HepG2 (cell line): Measurements from ENCODE around the gene ZC2HC1B. TPM values are rescaled to one million over a fixed set of nuclear protein-coding genes. Genes with fewer than 3 reads are reported as not detected.

Source experiments
- ATAC-seq: fragments of 200-7000 bp; cut with Tn5 transposase; 3 replicates; pipeline ENCODE4 v1.9.1; 2020; ENCODE audit warnings: mild to moderate bottlenecking, moderate library complexity
- BruUV-seq: library from RNA; stranded (reverse); fragments of 400-500 nt; replicated peaks from 2 replicates; lab custom pipeline; 2021; lab: Mats Ljungman, UMichigan
- CTCF ChIA-PET: fragments of 300-600 bp; formaldehyde crosslinking; extraction: SDS; loops from one replicate; lab custom pipeline; 2021; ENCODE audit warnings: low total read pairs, inconsistent platforms, low intra/inter-chr PET ratio; lab: Yijun Ruan, JAX
- POLR2A ChIA-PET: fragments of 350-600 bp; sonication (Branson Sonifier 250); formaldehyde crosslinking; loops from one replicate; lab custom pipeline; 2020; ENCODE audit warnings: antibody characterized with exemption, inconsistent platforms; lab: Yijun Ruan, JAX
- DNase-seq: peaks from one replicate; pipeline ENCODE4 v3.0.0-alpha.2; 2015; ENCODE audit warnings: low spot score
- FAIRE-seq: peaks from 3 replicates; lab custom pipeline; 2011; peaks lifted over from hg19 to GRCh38; lab: Jason Lieb, UNC
- H2AFZ ChIP-seq: one replicate; pipeline ENCODE4 v1.6.1; 2011; ENCODE audit warnings: low read length, inconsistent platforms
- H3K27ac ChIP-seq: fragments of 300-600 bp; 3 replicates; pipeline ENCODE4 v1.8.0; 2011; ENCODE audit warnings: mixed run types, mild to moderate bottlenecking, mixed read lengths, low read length, inconsistent platforms; ENCODE audit not compliant: insufficient read depth; ENCODE audit errors: extremely low read length
- H3K27me3 ChIP-seq, 2 experiments: fragments of 200-600 bp in 1 of 2; 2 replicates in 1 of 2; 3 replicates in 1 of 2; pipeline versions ENCODE4 v1.6.0 to v1.8.0; 2011; ENCODE audit warnings: low read length in 2 of 2, mild to moderate bottlenecking in 2 of 2, moderate library complexity in 2 of 2, inconsistent platforms in 1 of 2; ENCODE audit not compliant: insufficient read depth in 2 of 2, control insufficient read depth in 1 of 2
- H3K36me3 ChIP-seq, 2 experiments: fragments of 200-600 bp in 1 of 2; replicated peaks in 1 of 2; 2 replicates in 1 of 2; 3 replicates in 1 of 2; pipeline versions ENCODE4 v1.5.1 to v1.8.0; 2011; ENCODE audit warnings: low read length in 2 of 2, inconsistent platforms in 1 of 2; ENCODE audit not compliant: insufficient read depth in 2 of 2, control insufficient read depth in 1 of 2
- H3K4me1 ChIP-seq: 2 replicates; pipeline ENCODE4 v1.5.1; 2012; ENCODE audit warnings: low read length, inconsistent platforms; ENCODE audit not compliant: insufficient read depth
- H3K4me2 ChIP-seq: 2 replicates; pipeline ENCODE4 v1.6.0; 2011; ENCODE audit warnings: low read depth, low read length, inconsistent platforms
- H3K4me3 ChIP-seq, 3 experiments: fragments of 200-600 bp in 1 of 3; sonication (generic), shearing (Covaris generic) in 1 of 3; replicated peaks in 1 of 3; 2 replicates each; pipeline ENCODE4 v1.5.1; 2011 to 2016; ENCODE audit warnings: low read length in 3 of 3, inconsistent platforms in 2 of 3, low read depth in 2 of 3, mild to moderate bottlenecking in 2 of 3, control low read depth in 1 of 3, mixed read lengths in 1 of 3; ENCODE audit not compliant: insufficient read depth in 1 of 3
- H3K79me2 ChIP-seq: one replicate; pipeline ENCODE4 v1.6.1; 2011; ENCODE audit warnings: low read length, inconsistent platforms; ENCODE audit not compliant: insufficient read depth
- H3K9ac ChIP-seq: 2 replicates; pipeline ENCODE4 v1.6.0; 2011; ENCODE audit warnings: mild to moderate bottlenecking, low read depth, low read length, inconsistent platforms; ENCODE audit not compliant: insufficient read depth
- H3K9me3 ChIP-seq: 2 replicates; pipeline ENCODE4 v1.5.1; 2012; ENCODE audit warnings: mild to moderate bottlenecking, low read length
- H4K20me1 ChIP-seq: 2 replicates; pipeline ENCODE4 v1.6.0; 2011; ENCODE audit warnings: inconsistent platforms, mild to moderate bottlenecking, low read length, moderate library complexity; ENCODE audit not compliant: insufficient read depth
- ELF1 ChIP-seq: sonication (generic); formaldehyde crosslinking; IDR thresholded peaks from 2 replicates; pipeline ENCODE4 v1.4.0; 2020; ENCODE audit warnings: missing genetic modification reagents
- IRF1 ChIP-seq: sonication (generic); formaldehyde crosslinking; IDR thresholded peaks from 2 replicates; pipeline ENCODE4 v1.4.0; 2020; ENCODE audit warnings: low read depth, mild to moderate bottlenecking, missing genetic modification reagents
- ISL2 ChIP-seq: sonication (generic); formaldehyde crosslinking; IDR thresholded peaks from 2 replicates; pipeline ENCODE4 v1.5.0; 2020; ENCODE audit warnings: missing genetic modification reagents
- KLF13 ChIP-seq: sonication (generic); formaldehyde crosslinking; IDR thresholded peaks from 2 replicates; pipeline ENCODE4 v1.4.0; 2020; ENCODE audit warnings: mild to moderate bottlenecking, missing genetic modification reagents
- RNF219 ChIP-seq: sonication (generic); formaldehyde crosslinking; IDR thresholded peaks from 2 replicates; pipeline ENCODE4 v1.5.0; 2020; ENCODE audit warnings: mild to moderate bottlenecking, missing genetic modification reagents
- SRY ChIP-seq: sonication (generic); formaldehyde crosslinking; IDR thresholded peaks from 2 replicates; pipeline ENCODE4 v1.8.0; 2022; ENCODE audit warnings: mild to moderate bottlenecking, missing genetic modification reagents
- ZBTB42 ChIP-seq: sonication (generic); formaldehyde crosslinking; IDR thresholded peaks from 2 replicates; pipeline ENCODE4 v1.5.0; 2020; ENCODE audit warnings: mild to moderate bottlenecking, missing genetic modification reagents
- ZNF280D ChIP-seq: sonication (generic); formaldehyde crosslinking; IDR thresholded peaks from 2 replicates; pipeline ENCODE4 v1.5.1; 2020; ENCODE audit warnings: mild to moderate bottlenecking, missing genetic modification reagents
- ZNF512 ChIP-seq: sonication (generic); formaldehyde crosslinking; IDR thresholded peaks from 2 replicates; pipeline ENCODE4 v1.4.0; 2020; ENCODE audit warnings: mild to moderate bottlenecking, missing genetic modification reagents
- ZNF530 ChIP-seq: sonication (generic); formaldehyde crosslinking; IDR thresholded peaks from 2 replicates; pipeline ENCODE4 v1.5.0; 2020; ENCODE audit warnings: low read depth, mild to moderate bottlenecking, missing genetic modification reagents
- ZNF563 ChIP-seq: sonication (generic); formaldehyde crosslinking; IDR thresholded peaks from 2 replicates; pipeline ENCODE4 v1.8.0; 2022; ENCODE audit warnings: mild to moderate bottlenecking, moderate library complexity, missing genetic modification reagents
- ZNF652 ChIP-seq: IDR thresholded peaks from 2 replicates; pipeline ENCODE4 v1.6.1; 2016; ENCODE audit warnings: low read depth, borderline replicate concordance
- ZNF703 ChIP-seq: sonication (generic); formaldehyde crosslinking; IDR thresholded peaks from 2 replicates; pipeline ENCODE4 v1.5.1; 2020; ENCODE audit warnings: missing genetic modification reagents, mild to moderate bottlenecking, moderate library complexity, borderline replicate concordance
- WGBS: methylation state at CpG from one replicate; pipeline ENCODE4 v1.1.6; 2017; ENCODE audit warnings: low lambda C conversion rate; 5-methylcytosine and 5-hydroxymethylcytosine counted together
- in situ Hi-C: cut with HindIII; loops from 2 replicates; pipeline ENCODE4 v1.10.0; 2017; ENCODE audit warnings: low pct_unique_long_range_greater_than_20kb; ENCODE audit not compliant: extremely low pct_ligation_motif_present
- intact Hi-C: fragments of 100-400 bp; cut with micrococcal nuclease; formaldehyde crosslinking; loops from one replicate; pipeline ENCODE4 v1.10.0; 2022; ENCODE audit not compliant: unreplicated experiment
- polyA plus RNA-seq, 8 experiments: library from polyadenylated mRNA; depleted of rRNA in 3 of 8; stranded (reverse) in 7 of 8; unstranded in 1 of 8; fragments of >200 nt; fragmentation: Illumina TruSeq in 4 of 8; extraction: Trizol in 4 of 8; gene quantifications; 2 replicates each; pipeline versions ENCODE4 v1.2.1 to v1.2.3, GENCODE V29; 2011 to 2016; ENCODE audit warnings: low read depth in 4 of 8, missing spikeins in 1 of 8, mixed read lengths in 1 of 8; ENCODE audit not compliant: insufficient read depth in 1 of 8
- total RNA-seq, 5 experiments: library from RNA; depleted of rRNA; stranded (reverse); fragments of >200 nt; fragmentation: Illumina TruSeq; extraction: Trizol; gene quantifications; 2 replicates each; pipeline ENCODE4 v1.2.3, GENCODE V29; 2016; ENCODE audit warnings: low read depth in 1 of 5

The ZC2HC1B gene
- total and polyA plus RNA-seq, 2 of the 13 experiments (the other 11 are each of a cell fraction or from before 2014, with no cell fraction given) = not detected

GRCh38 chr6:143842902-143843676 lies 21.2 kb upstream of the ZC2HC1B start, which contains the start of gene LTV1 (continued):
- TF ChIP-seq ZNF280D = peak; percentile 98
- 0 out of 2 replicates have a peak, but pooled peaks have one; percentile 72 for TF ChIP-seq IRF1 (CRISPR knock-in tag)
- TF ChIP-seq ELF1 (CRISPR knock-in tag) = peak; percentile 90
- TF ChIP-seq ZNF563 (CRISPR knock-in tag) = peak; percentile 99
- TF ChIP-seq KLF13 (CRISPR knock-in tag) = peak; percentile 76; the same call in 1 of the 2 replicates
- TF ChIP-seq ZNF652 (CRISPR knock-in tag) = no peak

- peak overlapping the region; percentile 95 for H3K27ac ChIP-seq
- no peaks in the 10 kb centered on the region; a peak in 1 of 5 replicates for H3K27me3 ChIP-seq
- H2AFZ ChIP-seq = no peak overlapping the region
- H3K4me1 ChIP-seq = peaks cover 33% of the 10 kb centered on the region
- in situ Hi-C loops = loop anchor here (5.0 kb wide), 2 partner anchors 166 to 266 kb away; partner anchors contain the start of gene PHACTR2
- H3K4me3 ChIP-seq = peak overlapping the region; percentile 75 to 88 (median 85)
- H4K20me1 ChIP-seq = no peaks in the 10 kb centered on the region
- FAIRE-seq (no peak), DNase-seq (no peak), ATAC-seq (peak; percentile 33)
- WGBS = 0% methylated on average over 9 of the region's 9 CpGs
- peak overlapping the region; percentile 98 for H3K9ac ChIP-seq
- peaks cover 32% of the 10 kb centered on the region for H3K79me2 ChIP-seq
- peak overlapping the region; percentile 87 for H3K4me2 ChIP-seq
- intact Hi-C loops = loop anchor here (1.0 to 5.0 kb wide), 5 partner anchors 98 to 268 kb away; partner anchors contain the start of gene PHACTR2
- POLR2A ChIA-PET = interaction anchor here (0.6 to 3.1 kb wide), 25 partner anchors 9 to 785 kb away, joined by 3 to 48 read pairs (median 5); partner anchors contain the start of genes FUCA2 and ZC2HC1B
- no TSS peak for BruUV-seq
- CTCF ChIA-PET = no interaction called here
- peaks cover 15 to 31% of the 10 kb centered on the region in 2 experiments for H3K36me3 ChIP-seq
- no peaks in the 10 kb centered on the region for H3K9me3 ChIP-seq
- TF ChIP-seq RNF219 (peak; percentile 14; the same call in 1 of the 2 replicates), ZBTB42 (CRISPR knock-in tag) (0 out of 2 replicates have a peak, but pooled peaks have one; percentile 5), ZNF530 (CRISPR knock-in tag) (0 out of 2 replicates have a peak, but pooled peaks have one; percentile 6), ISL2 (no peak), SRY (peak; percentile 11; the same call in 1 of the 2 replicates), ZNF512 (0 out of 2 replicates have a peak, but pooled peaks have one; percentile 6), ZNF703 (peak; percentile 88; the same call in 1 of the 2 replicates)
These were observed 20.6 kb upstream of the ZC2HC1B start for GRCh38 chr6:143843677-143843999.
